Measurements from ENCODE around the gene IL13RA1.

- no peak for TF ChIP-seq CTCF (conservative IDR thresholded peaks at IDR 0.05; ENCODE audit: low read depth, low read length)
- no peak for TF ChIP-seq EZH2 (IDR thresholded peaks at IDR 0.05; ENCODE audit: borderline replicate concordance, low read depth, low read length, poor library complexity, severe bottlenecking)
Measured at GRCh38 chrX:118823263-118824172, 96.1 kb downstream of the IL13RA1 start, which contains the start of gene ZCCHC12.
